ENCODE measurements around the gene APOO.

Gene APOO

DNA sequence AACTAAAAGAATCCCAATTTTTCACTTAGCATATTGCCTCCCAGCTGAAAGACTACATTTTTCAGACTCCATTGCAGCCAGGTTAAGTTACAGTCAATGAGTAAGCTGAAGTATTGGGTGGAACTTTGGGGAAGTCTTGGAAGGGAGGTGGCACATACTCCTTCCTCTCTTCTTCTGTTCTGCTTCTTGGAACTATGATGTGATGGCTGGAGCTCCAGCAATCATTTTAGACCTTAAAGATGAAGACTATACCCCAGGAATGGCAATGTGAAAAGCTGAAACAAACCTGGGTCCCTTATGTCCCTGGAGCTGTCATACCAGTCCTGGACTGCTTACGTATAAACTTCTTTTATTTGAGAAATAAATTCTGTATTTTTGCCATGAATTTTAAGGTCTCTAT lies 93.9 kb downstream of the APOO start:
- DNase-seq: no peak

DNA sequence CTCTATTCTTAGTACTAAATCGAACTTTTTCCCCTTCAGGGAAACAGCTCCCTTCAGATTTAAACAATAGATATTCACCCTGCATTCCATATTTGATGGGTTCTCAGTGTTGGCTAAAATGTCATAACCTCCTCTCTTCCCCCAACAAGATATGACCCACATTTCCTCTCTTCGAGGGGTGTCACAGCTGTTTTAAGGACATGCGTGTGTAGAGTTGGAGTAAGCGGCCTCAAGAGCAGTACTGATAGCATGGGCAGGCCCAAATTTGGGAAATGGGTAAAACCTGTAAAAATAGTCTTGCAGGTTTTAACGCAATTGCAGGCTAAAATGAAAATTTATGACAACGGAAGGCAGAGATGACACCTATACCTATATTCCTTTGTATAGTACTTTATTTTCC lies 96.1 kb downstream of the APOO start:
- DNase-seq: no peak

DNA sequence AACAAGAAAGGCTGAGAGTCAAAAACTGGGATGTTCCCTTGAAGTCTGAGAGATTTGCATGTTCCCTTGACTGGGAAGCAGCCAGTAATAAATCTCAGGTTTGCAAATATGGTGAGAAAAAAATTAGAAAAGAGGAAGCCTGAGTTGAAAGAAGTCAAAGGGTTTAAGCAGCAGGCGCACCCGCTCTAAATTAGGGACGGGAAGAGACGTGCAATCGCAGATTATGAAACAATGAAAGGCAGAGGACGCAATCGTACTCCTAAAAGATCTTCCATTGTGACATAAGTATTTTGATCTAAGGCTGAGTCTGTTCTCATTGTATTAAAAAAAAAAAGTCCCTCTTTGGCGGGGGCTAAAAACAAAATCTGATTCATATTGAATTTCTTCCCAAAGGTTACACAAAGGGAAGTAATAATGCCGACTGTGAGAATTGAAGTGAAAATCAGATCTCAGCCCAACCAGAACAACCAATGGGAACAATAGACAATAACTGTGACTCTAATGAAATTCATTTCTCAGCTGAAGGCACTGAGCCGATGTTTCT lies 96.6 kb downstream of the APOO start:
- DNase-seq: no peak

DNA sequence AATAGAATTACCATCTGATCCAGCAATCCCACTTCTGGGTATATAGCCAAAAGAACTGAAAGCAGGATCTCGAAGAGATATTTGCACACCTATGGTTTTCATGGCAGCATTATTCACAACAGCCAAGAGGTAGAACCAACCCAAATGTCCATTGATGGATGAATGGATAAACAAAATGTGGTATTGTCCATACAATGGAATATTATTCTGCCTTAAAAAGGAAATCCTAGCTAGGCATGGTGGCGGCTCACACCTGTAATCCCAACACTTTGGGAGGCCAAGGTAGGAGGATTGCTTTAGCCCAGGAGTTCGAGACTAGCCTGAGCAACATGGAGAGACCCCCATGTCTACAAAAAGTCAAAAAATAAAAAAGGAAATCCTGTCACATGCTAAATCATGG lies 97.5 kb downstream of the APOO start:
- no peak for DNase-seq

DNA sequence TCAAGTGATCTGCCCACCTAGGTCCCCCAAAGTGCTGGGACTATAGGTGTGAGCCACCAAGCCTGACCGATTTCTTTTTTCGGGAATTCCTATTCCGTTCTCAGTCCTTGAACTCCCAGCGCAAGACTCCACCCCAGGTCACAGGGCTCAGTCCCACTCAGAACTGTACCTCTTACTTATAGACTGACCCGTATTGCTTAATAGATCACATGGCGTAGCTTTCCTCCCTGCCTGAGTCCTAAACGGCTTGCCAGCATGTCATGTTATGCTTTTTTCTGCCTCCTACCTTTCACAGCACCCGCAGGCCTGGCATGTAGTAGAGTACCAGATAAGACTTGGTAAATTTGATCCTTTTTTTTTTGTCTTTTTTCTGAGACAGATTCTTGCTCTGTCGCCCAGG lies 102.3 kb downstream of the APOO start:
- no peak for DNase-seq

DNA sequence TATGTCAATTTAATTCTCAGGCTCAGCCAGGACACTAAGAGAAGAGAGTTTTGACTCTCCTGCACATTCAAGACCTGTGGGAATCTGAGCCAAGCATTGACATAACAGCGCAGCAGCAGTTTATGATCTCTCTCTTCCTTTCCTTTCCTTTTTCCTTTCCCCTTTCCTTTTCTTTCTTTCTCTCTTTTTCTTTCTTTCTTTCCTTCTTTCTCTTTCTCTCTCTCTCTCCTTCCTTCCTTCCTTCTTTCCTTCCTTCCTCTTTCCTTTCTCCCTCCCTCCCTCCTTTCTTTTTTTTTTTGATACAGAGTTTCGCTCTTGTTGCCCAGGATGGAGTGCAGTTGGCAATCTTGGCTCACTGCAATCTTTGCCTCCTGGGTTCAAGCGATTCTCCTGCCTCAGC lies 103.2 kb downstream of the APOO start:
- no peak for DNase-seq

DNA sequence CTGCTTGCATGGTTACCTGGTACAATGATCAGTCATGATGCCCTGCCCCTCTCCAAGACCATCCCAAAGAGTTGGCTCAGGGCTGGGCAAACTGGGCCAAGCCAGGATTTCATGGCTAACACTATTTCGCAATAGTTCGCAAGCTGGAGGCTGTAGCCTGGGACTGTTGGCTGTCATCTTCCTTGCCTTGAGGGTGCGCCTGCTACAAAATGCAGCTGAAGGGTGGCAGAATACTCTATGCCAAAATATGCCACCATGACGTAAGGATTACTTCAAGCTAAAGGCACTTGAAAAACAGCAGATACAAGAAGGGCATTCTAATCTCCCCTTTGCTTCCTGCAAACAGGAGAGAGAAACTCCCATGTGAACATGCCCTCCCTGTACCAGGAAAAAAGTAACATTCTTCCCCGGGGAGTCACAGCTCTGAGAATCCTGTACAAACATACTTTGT lies 103.8 kb downstream of the APOO start:
- DNase-seq: no peak

DNA sequence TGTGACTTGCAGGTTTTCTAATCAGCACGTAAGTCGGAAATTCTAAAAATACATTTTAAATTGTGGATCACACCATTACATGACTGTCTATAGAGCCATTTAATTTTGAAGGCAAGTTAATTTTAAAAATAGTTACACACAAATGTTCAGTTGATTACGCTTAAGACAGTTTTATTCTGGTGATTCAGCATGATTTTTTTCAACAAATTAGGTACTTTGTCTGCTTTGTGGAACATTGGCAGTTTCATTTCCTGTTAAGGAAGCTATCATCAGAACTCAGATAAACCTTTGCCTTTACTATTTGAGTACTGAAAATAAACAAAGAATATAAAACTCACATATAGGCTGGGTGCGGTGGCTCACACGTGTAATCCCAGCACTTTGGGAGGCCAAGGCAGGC lies 105.3 kb downstream of the APOO start:
- DNase-seq: no peak

DNA sequence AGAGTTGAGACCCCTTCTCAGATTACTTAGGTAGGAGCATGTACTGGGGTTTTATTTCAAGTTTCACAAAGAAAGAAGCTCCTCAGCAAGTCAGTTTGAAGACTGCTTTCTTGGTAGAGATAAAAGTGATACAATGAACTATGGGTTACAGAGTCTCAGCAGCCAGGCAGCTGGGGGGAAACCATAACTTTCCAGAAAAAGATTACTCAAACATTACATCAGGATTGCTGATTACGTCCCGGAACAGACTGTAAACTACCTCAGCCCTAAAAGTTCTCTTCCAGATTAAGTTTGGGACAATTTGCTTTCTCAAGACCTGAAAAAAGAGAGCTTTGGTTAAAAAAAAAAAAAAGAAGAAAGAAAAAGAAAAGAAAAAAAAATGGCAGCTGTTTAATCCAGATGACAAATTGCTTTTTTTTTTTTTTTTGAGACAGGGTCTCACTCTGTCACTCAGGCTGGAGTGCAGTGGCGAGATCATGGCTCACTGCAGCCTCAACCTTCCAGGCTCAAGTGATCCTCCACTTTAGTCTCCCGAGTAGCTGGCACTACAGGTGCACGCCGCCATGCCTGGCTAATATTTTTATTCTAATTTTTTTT lies 108.2 kb downstream of the APOO start:
- no peak for DNase-seq

DNA sequence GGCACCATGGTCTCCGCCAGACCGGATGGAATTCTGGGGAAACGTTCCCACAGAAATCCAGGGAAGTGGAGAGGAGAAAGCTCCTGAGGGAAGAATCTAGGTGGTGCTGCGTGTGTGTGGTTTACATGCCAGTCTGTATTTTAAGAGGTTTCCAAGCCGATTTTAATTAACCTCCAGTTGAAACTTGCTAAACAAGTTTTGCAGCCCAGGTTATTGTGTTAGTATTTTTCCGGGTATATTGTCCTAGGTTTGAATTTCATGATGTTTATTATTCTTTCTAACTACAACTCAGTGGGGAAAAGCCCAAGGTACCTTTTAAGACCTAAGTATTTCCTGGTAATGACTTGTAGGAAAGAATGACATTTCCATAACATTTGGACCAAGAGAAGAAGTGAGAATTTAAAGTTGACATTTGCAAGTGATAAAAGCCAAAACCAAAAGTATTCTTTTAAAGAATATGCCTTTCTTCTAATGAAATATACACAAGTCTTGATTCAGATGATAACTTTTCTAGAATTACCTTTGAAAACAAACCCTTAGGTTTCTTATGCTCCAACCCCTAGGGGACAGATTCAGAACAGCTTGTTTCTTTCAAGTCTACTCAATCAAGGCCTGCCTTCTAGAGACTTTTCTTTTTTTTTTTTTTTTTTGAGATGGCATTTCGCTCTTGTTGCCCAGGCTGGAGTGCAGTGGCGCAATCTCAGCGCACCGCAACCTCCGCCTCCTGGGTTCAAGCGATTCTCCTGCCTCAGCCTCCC lies 110.2 kb downstream of the APOO start:
- no peak for DNase-seq

DNA sequence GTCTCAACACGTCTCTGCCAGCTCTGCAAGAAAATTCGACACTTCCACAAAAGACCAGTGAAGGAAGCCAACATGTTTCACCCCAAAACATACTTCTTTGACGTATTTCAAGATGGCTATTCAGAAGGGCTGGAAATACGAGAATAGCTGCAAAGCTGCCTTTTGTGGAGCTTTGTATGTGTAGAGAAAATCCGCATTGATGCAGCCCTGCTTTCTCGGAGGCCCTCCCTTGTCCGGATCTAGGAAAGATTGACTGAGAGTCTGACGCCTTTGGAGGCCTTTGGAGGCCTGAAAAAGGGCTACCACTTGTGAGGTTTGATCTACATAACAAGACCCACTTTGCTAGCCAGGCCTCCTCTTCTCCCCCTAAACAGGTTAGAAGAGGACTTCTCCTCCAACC lies 112.5 kb downstream of the APOO start:
- no peak for DNase-seq

DNA sequence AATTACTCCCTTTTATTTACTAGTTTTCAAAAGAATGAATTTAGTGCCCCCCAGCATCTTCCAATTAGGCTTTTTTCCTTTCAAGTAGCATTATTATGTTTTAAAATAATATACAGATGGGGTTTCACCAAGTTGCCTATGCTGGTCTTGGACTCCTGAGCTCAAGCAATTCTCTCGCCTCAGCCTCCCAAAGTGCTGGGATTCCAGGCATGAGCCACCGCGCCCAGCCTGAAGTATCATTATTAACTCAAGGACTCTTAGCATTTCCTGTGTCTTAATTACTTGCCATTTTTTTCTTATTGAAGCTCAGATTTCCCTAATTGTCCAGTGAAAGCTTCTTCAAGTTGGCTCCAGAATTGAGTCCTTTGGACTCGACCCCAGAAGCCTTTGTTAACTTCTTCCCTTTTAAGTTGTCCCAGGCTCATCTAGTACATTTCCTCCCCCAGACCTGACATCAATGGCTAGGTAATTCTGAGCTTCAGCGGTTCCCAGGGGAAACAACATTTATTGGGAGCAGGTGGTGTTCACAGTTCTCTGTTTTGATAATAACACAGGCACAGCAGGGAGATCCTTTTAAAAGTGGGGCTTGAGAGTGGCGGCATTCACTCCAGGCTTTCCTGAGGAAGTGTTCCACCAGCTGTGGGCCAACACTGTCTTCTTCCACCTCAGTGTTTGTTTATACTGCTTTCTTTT lies 114.7 kb downstream of the APOO start:
- DNase-seq: peak in 1 of 2 experiments; percentile 5

DNA sequence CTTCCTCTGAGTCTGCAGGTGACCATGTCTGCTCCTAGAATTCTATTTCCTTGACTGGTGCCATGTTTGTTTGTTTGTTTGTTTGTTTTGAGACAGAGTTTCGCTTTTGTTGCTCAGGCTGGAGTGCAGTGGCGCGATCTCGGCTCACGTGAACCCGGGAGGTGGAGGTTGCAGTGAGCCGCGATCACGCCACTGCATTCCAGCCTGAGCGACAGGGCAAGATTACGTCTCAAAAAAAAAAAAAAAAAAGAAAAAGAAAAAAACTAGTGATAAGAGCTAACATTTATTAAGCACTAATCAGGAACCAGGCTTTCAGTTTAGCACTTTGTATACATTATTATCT lies 117.6 kb downstream of the APOO start:
- DNase-seq: no peak

DNA sequence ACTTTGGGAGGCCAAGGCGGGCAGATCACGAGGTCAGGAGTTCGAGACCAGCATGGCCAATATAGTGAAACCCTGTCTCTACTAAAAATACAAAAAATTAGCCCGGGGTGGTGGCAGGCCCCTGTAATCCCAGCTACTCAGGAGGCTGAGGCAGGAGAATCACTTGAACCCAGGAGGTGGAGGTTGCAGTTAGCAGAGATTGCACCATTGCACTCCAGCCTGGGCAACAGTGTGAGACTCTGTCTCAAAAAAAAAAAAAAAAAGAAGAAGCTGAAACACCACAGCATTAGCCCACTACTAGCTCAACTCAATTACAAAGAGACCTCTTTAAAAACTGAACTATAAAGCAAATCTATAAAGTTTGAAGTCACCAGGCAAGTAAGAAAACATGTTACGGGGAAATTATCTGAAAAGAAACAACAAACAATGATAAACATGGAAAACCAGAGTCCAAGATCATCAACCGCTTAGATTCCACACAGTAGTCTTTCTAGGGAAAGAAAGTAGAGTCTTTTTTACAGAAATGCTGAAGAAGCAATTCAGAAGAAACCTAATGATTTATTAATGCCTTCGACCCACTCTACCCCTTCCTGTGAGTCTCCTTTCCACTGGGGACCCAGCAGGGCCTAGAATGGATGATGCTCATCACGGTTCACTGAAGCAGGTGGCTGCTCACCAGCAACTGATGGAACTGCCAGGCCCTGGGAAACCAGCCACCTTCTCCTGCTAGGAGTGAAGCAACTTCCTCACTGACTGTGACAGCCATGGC lies 118.2 kb downstream of the APOO start:
- no peak for DNase-seq

DNA sequence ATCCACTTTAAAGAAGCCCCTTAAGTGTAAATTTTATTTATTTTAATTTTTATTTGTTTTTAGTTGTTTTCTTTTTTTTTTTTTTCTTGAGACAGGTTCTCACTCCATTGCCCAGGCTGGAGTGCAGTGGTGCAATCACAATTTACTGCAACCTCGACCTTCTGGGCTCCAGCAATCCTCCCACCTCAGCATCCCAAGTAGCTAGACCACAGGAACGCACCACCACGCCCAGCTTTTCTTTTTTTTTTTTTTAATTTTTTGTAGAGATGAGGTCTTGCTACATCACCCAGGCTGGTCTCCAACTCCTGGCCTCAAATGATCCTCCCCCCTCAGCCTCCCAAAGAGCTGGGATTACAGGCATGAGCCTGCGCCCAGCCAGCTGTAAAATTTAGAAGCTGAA lies 118.8 kb downstream of the APOO start:
- no peak for DNase-seq

DNA sequence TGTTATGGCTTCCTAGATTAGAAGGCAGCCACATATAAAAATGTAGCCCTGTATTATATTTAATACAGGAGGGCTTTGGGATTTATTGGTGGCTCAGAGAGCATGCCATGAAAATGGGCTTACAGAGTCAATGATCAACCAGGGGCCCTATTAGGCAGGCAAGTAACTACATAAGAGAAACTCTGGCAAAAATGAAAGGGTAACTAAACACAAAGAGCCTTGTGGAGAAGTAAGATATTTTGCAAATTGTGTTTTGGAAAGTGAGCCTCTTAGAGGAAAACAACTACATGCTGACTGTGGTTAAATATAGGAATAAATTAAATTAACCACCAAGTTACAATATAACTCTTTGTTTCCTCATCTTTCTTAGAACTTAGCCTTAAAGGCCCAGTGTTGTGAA lies 119.2 kb downstream of the APOO start:
- DNase-seq: no peak

DNA sequence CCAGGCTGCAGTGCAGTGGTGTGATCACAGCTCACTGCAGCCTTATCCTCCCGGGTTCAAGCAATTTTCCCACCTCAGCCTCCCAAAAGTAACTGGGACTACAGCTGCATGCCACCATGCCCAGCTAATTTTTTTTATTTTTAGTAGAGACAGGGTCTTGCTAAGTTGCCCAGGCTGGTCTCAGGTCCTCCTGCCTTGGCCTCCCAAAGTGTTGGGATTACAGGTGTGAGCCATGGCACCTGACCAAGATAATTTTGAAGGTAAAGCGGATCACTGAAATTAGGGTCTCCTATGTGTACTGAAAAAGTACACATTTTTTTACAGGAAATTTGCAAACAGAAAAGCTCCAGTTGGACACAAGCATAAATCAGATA lies 120.0 kb downstream of the APOO start:
- DNase-seq: no peak

DNA sequence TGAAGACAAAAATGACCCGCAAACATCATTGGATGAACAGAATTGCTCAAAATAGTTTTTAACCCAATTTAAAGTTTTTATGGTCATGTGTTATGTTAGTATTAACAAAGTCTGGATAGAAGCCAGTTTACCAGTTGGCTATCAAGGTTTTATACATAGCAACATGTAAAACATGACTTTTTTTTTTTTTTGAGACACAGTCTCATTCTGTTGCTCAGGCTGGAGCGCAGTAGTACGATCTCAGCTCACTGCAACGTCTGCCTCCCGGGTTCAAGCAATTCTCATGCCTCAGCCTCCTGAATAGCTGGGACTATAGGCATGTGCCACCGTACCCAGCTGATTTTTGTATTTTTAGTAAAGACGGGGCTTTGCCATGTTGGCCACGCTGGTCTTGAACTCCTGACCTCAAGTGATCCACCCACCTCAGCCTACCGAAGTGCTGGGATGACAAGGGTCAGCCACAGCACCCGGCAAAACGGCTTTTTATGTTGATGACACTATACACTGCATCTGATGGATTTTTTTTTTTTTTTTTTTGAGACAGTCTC lies 121.4 kb downstream of the APOO start:
- no peak for DNase-seq

DNA sequence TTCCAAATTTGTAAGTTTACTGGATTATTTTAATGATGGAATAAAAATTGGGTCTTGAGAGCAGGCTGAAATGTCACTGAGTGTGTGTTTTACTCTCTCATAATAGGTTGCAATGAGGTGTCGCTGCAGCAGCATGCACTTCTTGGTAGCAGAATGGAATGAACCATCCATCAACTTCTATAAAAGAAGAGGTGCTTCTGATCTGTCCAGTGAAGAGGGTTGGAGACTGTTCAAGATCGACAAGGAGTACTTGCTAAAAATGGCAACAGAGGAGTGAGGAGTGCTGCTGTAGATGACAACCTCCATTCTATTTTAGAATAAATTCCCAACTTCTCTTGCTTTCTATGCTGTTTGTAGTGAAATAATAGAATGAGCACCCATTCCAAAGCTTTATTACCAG lies 122.2 kb downstream of the APOO start:
- DNase-seq: no peak

DNA sequence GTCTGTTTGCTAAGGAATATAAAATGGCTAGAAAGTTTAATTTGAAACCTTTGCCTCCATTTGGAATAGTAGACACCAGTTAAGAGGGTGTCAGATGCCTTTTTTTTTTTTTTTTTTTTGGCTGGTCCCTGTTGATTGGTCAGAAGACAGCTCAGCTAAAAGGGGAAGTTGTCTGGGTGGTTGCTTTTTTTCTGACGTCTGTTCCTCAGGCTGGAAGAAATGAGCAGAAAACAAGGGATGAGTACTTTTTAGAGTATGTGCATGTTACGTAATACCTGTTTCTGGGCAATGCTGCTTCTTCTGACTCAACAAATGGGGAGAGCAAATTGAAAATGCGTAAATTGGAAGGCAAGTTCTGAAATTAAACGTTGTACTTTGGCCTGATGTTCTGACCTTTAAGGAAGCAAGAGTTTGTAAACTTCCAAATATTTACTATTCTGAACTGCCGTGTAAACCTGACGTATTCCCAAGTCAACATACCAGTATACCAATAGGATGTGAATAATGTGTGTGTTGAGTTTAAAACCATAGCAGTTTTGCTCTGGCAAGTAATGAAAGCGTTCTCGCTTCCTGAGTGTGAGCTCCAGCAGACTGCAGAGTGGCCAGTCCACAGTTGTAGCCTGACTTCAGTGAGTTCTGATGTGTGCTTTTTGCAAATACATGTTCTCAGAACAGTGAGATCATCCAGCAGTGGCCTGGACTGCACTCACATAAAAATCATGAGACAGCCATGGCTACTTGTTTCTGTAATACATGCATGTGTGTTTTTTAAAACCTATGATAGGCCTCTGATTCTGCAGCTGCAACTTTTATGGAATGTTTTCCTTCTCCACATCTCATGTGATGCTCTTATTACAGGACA lies 123.0 kb downstream of the APOO start:
- no peak for DNase-seq

DNA sequence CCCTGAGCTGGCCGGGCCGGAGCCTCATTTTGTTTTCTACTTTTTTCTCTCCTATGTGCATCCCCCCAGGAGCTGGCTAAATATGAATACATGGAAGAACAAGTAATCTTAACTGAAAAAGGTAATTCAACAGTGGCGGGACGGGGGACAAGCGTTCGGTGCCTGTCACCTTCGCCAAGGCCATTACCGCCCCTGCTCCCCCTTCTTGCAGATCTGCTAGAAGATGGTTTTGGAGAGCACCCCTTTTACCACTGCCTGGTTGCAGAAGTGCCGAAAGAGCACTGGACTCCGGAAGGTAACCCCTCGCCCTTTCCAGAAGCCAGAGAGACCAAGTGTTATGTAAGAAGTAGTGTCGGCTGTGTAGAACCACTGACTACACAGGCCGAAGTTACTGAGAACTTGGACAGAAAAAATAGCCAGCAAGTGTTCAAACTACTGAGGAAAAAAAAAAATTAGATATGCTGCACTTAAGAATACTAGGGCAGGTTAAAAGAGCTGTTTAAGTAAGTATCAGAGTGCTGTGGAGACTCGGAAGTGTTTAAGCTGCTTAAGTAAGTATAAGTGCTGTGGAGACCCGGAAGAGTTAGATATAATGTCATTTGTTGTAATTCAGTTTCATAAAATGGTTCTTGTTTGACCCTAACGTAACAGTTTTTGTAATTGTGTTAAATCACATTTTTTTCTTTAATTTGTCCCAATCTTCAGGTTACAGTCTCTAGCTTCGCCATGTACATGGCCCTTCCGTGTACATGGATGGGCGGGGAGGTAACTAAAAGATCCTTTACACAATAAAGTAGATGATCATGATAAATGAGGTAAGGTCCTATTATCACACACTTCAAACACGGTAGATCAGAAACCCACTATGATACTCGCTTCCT lies 123.9 kb downstream of the APOO start:
- no peak for DNase-seq
